ENCODE results near the gene CENPB. TPM values are rescaled to one million over a fixed set of nuclear protein-coding genes. Genes with fewer than 3 reads are reported as not detected.

The CENPB gene
- total RNA-seq, 1 experiment from 2014 or later, result 84.3 TPM

- POLR2A ChIA-PET, result no interaction called here
- no peaks in the 10 kb centered on the region for H3K36me3 Mint-ChIP-seq (ENCODE audit: insufficient read depth, unreplicated experiment)
- no peaks in the 10 kb centered on the region for H3K27me3 ChIP-seq (replicated peaks; ENCODE audit: control insufficient read depth, insufficient read depth, low read length)
- H3K4me3 ChIP-seq (ENCODE audit: low read depth, low read length), result no peak overlapping the region
- no peak overlapping the region for H3K4me3 Mint-ChIP-seq (ENCODE audit: unreplicated experiment)
- no peaks in the 10 kb centered on the region for H3K9me3 ChIP-seq
- no peaks in the 10 kb centered on the region for H3K36me3 ChIP-seq (ENCODE audit: control insufficient read depth, insufficient read depth, low read length)
- no peak for DNase-seq
- no peaks in the 10 kb centered on the region for H3K9me3 Mint-ChIP-seq (ENCODE audit: unreplicated experiment)
- H3K27ac Mint-ChIP-seq (ENCODE audit: unreplicated experiment), result no peak overlapping the region
- intact Hi-C loops (cut with micrococcal nuclease; ENCODE audit: unreplicated experiment), result no loop called here
- BruUV-seq (replicated peaks), result no TSS peak
- peaks cover 20% of the 10 kb centered on the region for H3K4me1 Mint-ChIP-seq (ENCODE audit: low read depth, unreplicated experiment)
- peaks cover 8% of the 10 kb centered on the region for H3K4me1 ChIP-seq
- H3K27me3 Mint-ChIP-seq (ENCODE audit: insufficient read depth, unreplicated experiment), result no peaks in the 10 kb centered on the region
- CTCF ChIA-PET, result interaction anchor here (0.6 to 1.5 kb wide), 3 partner anchors 10 to 260 kb away, joined by 3 to 7 read pairs (median 5); no protein-coding TSS in a partner anchor
- TF ChIP-seq CTCF (IDR thresholded peaks at IDR 0.05; ENCODE audit: insufficient read depth in 1 of 2, low read depth in 1 of 2, low read length in 1 of 2, severe bottlenecking in 1 of 2, unreplicated experiment in 1 of 2), result no peak
Observed at GRCh38 chr20:3739054-3739925, 47.2 kb downstream of the CENPB start.

- H3K9me3 ChIP-seq, result no peaks in the 10 kb centered on the region
- CTCF ChIA-PET, result interaction anchor here (0.6 to 1.0 kb wide), 2 partner anchors 11 to 261 kb away, joined by 3 to 7 read pairs; no protein-coding TSS in a partner anchor
- no TSS peak for BruUV-seq (replicated peaks)
- Mint-ChIP-seq H3K27me3 (ENCODE audit: insufficient read depth, unreplicated experiment) (no peaks in the 10 kb centered on the region), H3K4me3 (ENCODE audit: unreplicated experiment) (no peak overlapping the region), H3K4me1 (ENCODE audit: low read depth, unreplicated experiment) (peaks cover 19% of the 10 kb centered on the region), H3K9me3 (ENCODE audit: unreplicated experiment) (no peaks in the 10 kb centered on the region), H3K36me3 (ENCODE audit: insufficient read depth, unreplicated experiment) (no peaks in the 10 kb centered on the region), H3K27ac (ENCODE audit: unreplicated experiment) (no peak overlapping the region)
- H3K36me3 ChIP-seq (ENCODE audit: control insufficient read depth, insufficient read depth, low read length), result no peaks in the 10 kb centered on the region
- no peak for DNase-seq
- POLR2A ChIA-PET, result no interaction called here
- H3K4me3 ChIP-seq (ENCODE audit: low read depth, low read length), result no peak overlapping the region
- H3K27me3 ChIP-seq (replicated peaks; ENCODE audit: control insufficient read depth, insufficient read depth, low read length), result no peaks in the 10 kb centered on the region
- intact Hi-C loops (cut with micrococcal nuclease; ENCODE audit: unreplicated experiment), result no loop called here
- no peak for TF ChIP-seq CTCF (IDR thresholded peaks at IDR 0.05; ENCODE audit: insufficient read depth in 1 of 2, low read depth in 1 of 2, low read length in 1 of 2, severe bottlenecking in 1 of 2, unreplicated experiment in 1 of 2)
- H3K4me1 ChIP-seq, result peaks cover 8% of the 10 kb centered on the region
Observed at GRCh38 chr20:3738111-3739053, 48.2 kb downstream of the CENPB start.

GRCh38 chr20:3735768-3736167 lies 50.8 kb downstream of the CENPB start:
- TF ChIP-seq CTCF (IDR thresholded peaks at IDR 0.05; ENCODE audit: insufficient read depth in 1 of 2, low read depth in 1 of 2, low read length in 1 of 2, severe bottlenecking in 1 of 2, unreplicated experiment in 1 of 2), result no peak
- CTCF ChIA-PET, result interaction anchor here (0.5 to 2.0 kb wide), 3 partner anchors 19 to 32 kb away, joined by 3 to 7 read pairs (median 5); partner anchors contain the start of gene ADISSP
- Mint-ChIP-seq H3K36me3 (ENCODE audit: insufficient read depth, unreplicated experiment) (no peaks in the 10 kb centered on the region), H3K4me1 (ENCODE audit: low read depth, unreplicated experiment) (peaks cover 19% of the 10 kb centered on the region), H3K27ac (ENCODE audit: unreplicated experiment) (no peak overlapping the region), H3K9me3 (ENCODE audit: unreplicated experiment) (no peaks in the 10 kb centered on the region), H3K4me3 (ENCODE audit: unreplicated experiment) (no peak overlapping the region), H3K27me3 (ENCODE audit: insufficient read depth, unreplicated experiment) (no peaks in the 10 kb centered on the region)
- intact Hi-C loops (cut with micrococcal nuclease; ENCODE audit: unreplicated experiment), result no loop called here
- no peak for DNase-seq
- Histone ChIP-seq H3K9me3 (no peaks in the 10 kb centered on the region), H3K27me3 (replicated peaks; ENCODE audit: control insufficient read depth, insufficient read depth, low read length) (no peaks in the 10 kb centered on the region), H3K36me3 (ENCODE audit: control insufficient read depth, insufficient read depth, low read length) (no peaks in the 10 kb centered on the region), H3K4me3 (ENCODE audit: low read depth, low read length) (no peak overlapping the region), H3K4me1 (peaks cover 8% of the 10 kb centered on the region)
- POLR2A ChIA-PET, result no interaction called here
- no TSS peak for BruUV-seq (replicated peaks)
